GM10266 (cell line): ENCODE results near the gene PTK7.

ENCODE experiments used
- DNase-seq: peaks from one replicate; pipeline ENCODE4 v3.0.0; 2012; ENCODE audit errors: extremely low spot score
- TF ChIP-seq, protein P1 (sequence below): IDR thresholded peaks from 2 replicates; pipeline ENCODE4 v1.5.1; 2012; ENCODE audit warnings: mild to moderate bottlenecking, low read depth; ENCODE audit not compliant: control insufficient read depth, insufficient read depth; ENCODE audit errors: missing control alignments

PTK7 gene

DNA sequence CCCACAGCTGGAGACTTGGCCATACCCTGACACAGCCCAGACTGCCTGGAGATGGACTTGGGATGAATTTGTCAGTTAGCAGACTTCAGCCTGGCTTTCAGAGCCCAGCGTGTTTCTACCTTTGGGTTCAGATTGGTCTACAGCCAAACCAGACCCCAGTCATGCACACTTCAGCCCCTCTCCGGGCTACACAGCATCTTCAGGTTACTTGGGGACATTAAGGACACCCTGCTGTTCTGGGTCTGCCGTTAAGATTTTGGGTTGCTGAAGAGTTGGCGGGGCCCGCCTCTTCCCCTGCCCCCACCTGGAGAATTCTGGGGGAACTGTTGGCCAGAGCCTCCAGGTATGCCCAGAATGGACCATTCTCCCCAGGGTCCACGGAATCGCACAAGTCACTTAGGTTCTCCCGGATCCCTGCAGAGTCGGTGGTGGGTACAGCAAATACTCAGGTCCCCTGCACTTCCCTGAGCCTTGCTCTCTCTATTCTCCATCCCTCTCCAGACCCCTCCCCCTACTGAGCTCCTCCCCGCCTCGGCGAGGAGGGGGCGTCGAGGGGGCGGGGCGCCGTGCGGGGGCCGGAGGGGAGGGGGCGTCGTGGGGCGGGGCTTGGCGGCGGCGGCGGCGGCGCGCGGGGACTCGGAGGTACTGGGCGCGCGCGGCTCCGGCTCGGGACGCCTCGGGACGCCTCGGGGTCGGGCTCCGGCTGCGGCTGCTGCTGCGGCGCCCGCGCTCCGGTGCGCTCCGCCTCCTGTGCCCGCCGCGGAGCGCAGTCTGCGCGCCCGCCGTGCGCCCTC lies at the start of gene PTK7:
PTK7 (plus strand) TSS at position 645 of the 794 bp plus-strand sequence. CDS start 175 bp downstream, outside the sequence.
- DNase-seq, result peak; percentile 49
- TF ChIP-seq, protein P1, sequence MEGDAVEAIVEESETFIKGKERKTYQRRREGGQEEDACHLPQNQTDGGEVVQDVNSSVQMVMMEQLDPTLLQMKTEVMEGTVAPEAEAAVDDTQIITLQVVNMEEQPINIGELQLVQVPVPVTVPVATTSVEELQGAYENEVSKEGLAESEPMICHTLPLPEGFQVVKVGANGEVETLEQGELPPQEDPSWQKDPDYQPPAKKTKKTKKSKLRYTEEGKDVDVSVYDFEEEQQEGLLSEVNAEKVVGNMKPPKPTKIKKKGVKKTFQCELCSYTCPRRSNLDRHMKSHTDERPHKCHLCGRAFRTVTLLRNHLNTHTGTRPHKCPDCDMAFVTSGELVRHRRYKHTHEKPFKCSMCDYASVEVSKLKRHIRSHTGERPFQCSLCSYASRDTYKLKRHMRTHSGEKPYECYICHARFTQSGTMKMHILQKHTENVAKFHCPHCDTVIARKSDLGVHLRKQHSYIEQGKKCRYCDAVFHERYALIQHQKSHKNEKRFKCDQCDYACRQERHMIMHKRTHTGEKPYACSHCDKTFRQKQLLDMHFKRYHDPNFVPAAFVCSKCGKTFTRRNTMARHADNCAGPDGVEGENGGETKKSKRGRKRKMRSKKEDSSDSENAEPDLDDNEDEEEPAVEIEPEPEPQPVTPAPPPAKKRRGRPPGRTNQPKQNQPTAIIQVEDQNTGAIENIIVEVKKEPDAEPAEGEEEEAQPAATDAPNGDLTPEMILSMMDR, result no peak

DNA sequence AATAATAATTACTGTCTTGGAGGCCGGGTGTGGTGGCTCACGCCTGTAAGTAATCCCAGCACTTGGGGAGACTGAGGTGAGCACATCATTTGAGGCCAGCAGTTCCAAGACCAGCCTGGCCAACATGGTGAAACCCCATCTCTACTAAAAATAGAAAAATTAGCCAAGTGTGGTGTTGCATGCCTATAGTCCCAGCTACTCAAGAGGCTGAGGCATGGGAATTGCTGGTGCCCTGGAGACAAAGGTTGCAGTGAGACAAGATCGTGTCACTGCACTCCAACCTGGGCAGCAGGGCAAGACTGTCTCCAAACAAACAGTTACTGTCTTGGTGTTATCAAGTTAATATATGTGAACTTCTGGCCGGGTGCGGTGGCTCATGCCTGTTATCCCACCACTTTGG lies 49.7 kb upstream of the PTK7 start:
- TF ChIP-seq, protein P1, result no peak
- DNase-seq, result no peak

DNA sequence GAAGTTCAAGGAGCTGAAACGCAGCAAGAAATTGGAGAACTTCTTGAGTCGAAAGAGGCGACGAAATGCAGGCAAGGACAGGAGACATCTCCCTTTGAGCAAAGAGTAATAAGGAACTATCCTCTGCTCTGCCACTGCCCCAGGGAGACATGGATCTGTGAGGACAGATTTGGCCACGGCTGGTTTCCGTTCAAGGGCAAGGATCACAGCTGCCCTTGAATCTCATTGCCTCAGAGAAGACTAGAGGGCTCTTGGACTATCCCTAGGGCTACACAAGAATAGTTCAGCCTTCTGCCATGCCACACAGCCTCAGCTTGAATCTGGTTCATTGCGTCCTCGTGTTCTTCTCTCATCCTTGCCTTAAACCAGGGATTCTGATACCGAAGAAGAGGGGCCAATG lies 47.0 kb upstream of the PTK7 start:
- TF ChIP-seq, protein P1, result no peak
- DNase-seq, result no peak

DNA sequence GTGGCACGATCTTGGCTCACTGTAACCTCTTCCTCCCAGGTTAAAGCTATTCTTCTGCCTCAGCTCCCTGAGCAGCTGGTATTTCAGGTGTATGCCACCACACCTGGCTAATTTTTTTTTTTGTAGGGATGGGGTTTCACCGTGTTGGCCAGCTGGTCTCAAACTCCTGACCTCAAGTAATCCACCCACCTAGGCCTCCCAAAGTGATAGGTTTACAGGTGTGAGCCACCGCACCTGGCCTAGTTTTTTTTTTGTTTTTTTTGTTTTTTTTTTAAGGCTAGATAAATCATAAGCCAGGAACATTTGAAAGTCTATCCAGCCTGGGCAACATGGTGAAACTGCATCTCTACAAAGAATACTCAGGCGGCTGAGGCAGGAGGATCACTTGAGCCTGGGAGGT lies 43.8 kb upstream of the PTK7 start:
- DNase-seq, result no peak
- TF ChIP-seq, protein P1, result no peak

DNA sequence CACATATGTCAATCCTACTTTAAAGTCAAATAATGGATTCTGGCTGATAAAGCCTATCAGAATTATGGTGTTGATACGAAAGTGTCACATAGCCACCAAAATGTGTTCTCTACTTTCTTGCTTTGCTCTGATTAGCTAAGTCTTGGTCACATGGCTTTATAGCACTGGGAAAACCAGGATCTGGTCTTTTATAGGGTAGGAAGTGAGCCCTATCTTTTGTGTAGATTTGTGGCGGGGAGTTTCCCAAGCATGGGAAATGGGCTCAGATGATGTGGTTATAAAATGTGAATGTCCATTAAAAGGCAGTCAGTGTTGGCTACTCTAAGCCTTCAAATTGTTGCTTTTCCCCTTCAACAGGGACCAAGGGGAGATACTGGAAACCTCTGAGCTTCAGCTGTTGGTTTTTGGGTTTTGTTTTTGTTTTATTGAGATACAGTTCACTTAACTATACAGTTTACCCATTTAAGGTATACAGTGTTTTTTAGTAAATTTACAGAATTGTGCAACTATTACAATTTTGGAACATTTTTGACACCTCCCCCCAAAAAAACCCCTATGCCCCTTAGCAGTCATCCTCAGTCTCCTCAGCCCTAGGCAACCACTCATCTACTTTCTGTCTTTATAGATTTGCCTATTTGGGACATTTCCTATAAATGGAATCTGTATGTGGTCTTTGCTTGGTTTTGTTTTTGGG lies 42.5 kb upstream of the PTK7 start:
- no peak for DNase-seq
- TF ChIP-seq, protein P1, result no peak

DNA sequence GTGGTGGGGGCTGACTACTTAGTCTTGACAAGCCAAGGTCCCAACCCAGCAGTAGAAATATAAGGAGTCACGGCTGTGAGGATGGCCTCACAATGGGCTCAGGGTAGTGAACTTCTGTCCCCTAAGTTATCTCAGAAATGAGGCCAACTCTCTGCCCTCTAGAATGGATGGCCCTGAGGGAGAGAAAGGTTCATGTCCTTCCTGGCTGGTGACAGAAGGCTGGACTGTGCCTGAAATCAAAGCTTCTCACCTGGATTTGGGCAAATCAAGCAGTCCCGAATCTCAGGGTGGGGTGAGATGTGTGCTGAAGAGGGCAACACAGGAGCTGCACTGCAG lies 42.0 kb upstream of the PTK7 start:
- TF ChIP-seq, protein P1, result no peak
- DNase-seq, result no peak
